Ovary (tissue), 3 donors: ENCODE data around the gene PITPNM3.

Source experiments
- EP300 ChIP-seq: sonication (generic); formaldehyde crosslinking; IDR thresholded peaks from one replicate; pipeline ENCODE4 v1.6.1; 2017; ENCODE audit warnings: antibody characterized with exemption
- POLR2A ChIP-seq: fragments of 450-650 bp; IDR thresholded peaks from one replicate; pipeline ENCODE4 v1.6.1; 2017; ENCODE audit warnings: antibody characterized with exemption, mild to moderate bottlenecking, moderate library complexity
- TF ChIP-seq, protein P1 (sequence below), 3 donors: fragments of 450-650 bp in 2 of 3; fragments of 200-600 bp in 1 of 3; IDR thresholded peaks; one replicate each; pipeline versions ENCODE4 v1.5.1 to v1.8.0; 2016 to 2022; ENCODE audit warnings: antibody characterized with exemption in 3 of 3, mild to moderate bottlenecking in 1 of 3
- donor health status: DM: no; HTN: no; CAD: no.

- no peak for TF ChIP-seq POLR2A
- TF ChIP-seq, protein P1, sequence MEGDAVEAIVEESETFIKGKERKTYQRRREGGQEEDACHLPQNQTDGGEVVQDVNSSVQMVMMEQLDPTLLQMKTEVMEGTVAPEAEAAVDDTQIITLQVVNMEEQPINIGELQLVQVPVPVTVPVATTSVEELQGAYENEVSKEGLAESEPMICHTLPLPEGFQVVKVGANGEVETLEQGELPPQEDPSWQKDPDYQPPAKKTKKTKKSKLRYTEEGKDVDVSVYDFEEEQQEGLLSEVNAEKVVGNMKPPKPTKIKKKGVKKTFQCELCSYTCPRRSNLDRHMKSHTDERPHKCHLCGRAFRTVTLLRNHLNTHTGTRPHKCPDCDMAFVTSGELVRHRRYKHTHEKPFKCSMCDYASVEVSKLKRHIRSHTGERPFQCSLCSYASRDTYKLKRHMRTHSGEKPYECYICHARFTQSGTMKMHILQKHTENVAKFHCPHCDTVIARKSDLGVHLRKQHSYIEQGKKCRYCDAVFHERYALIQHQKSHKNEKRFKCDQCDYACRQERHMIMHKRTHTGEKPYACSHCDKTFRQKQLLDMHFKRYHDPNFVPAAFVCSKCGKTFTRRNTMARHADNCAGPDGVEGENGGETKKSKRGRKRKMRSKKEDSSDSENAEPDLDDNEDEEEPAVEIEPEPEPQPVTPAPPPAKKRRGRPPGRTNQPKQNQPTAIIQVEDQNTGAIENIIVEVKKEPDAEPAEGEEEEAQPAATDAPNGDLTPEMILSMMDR (IDR thresholded peaks at IDR 0.05) = no peak
- no peak for TF ChIP-seq EP300
Observed at GRCh38 chr17:6507535-6507934, 48.8 kb downstream of the PITPNM3 start.
